Measurements from ENCODE around the gene SHISA9. TPM values are rescaled to one million over a fixed set of nuclear protein-coding genes. Genes with fewer than 3 reads are reported as not detected.
A peak's percentile ranks its signal among the peaks of the same experiment; 100 is the strongest.

Gene SHISA9
- total and polyA plus RNA-seq, 2 experiments from 2014 or later = 0.83 to 1.3 TPM

DNA sequence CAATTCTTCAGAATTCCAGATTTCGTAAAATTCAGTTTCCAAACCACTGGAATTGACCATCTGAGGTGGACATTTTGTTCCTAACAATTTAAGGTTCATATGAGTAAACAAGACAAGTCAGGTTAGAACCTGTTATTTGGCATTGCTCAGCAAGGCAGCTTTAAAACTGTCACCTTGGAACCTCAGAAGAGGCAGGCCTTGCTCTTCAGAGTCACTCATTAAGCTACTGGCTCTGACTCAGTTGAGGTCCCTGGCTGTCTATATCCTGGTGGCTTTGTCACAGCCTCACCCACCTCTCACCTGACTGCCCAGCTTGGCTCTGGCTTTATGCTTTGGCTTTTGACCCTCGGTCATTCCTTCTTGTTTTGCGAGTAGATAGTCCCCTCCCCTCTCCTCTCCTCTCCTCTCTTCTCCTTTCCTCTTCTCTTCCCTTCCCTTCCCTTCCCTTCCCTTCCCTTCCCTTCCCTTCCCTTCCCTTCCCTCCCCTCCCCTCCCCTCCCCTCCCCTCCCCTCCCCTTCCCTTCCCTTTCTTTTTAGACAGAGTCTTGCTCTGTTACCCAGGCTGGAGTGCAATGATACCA is 238.4 kb downstream of the SHISA9 start:
- peak; percentile 20 for DNase-seq (ENCODE audit: low spot score)
- H3K9me3 ChIP-seq (ENCODE audit: low read depth) = no peaks in the 10 kb centered on the region
- TF ChIP-seq EZH2 (IDR thresholded peaks at IDR 0.05; ENCODE audit: borderline replicate concordance) (no peak), EZH2phosphoT487 (IDR thresholded peaks at IDR 0.05; ENCODE audit: low read depth, severe bottlenecking, unreplicated experiment) (no peak)
- TF ChIP-seq, protein P1, sequence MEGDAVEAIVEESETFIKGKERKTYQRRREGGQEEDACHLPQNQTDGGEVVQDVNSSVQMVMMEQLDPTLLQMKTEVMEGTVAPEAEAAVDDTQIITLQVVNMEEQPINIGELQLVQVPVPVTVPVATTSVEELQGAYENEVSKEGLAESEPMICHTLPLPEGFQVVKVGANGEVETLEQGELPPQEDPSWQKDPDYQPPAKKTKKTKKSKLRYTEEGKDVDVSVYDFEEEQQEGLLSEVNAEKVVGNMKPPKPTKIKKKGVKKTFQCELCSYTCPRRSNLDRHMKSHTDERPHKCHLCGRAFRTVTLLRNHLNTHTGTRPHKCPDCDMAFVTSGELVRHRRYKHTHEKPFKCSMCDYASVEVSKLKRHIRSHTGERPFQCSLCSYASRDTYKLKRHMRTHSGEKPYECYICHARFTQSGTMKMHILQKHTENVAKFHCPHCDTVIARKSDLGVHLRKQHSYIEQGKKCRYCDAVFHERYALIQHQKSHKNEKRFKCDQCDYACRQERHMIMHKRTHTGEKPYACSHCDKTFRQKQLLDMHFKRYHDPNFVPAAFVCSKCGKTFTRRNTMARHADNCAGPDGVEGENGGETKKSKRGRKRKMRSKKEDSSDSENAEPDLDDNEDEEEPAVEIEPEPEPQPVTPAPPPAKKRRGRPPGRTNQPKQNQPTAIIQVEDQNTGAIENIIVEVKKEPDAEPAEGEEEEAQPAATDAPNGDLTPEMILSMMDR (IDR thresholded peaks at IDR 0.05; ENCODE audit: poor library complexity) = no peak
- no peak overlapping the region for H3K4me2 ChIP-seq
- H3K27ac ChIP-seq = no peak overlapping the region
- H4K20me1 ChIP-seq (ENCODE audit: insufficient read depth, poor library complexity, severe bottlenecking) = no peaks in the 10 kb centered on the region
- no peak overlapping the region for H2AFZ ChIP-seq
- H3K79me2 ChIP-seq = no peaks in the 10 kb centered on the region
- no peaks in the 10 kb centered on the region for H3K27me3 ChIP-seq
- WGBS (ENCODE audit: low lambda C conversion rate, missing lambda C conversion rate) = 86% methylated on average over 2 of the region's 3 CpGs
- H3K36me3 ChIP-seq (replicated peaks; ENCODE audit: insufficient read depth, low read depth) = no peaks in the 10 kb centered on the region
- H3K4me1 ChIP-seq (ENCODE audit: insufficient read depth) = no peaks in the 10 kb centered on the region
- H3K9me2 ChIP-seq (replicated peaks; ENCODE audit: insufficient read depth) = no peaks in the 10 kb centered on the region
- no peak overlapping the region for H3K4me3 ChIP-seq

DNA sequence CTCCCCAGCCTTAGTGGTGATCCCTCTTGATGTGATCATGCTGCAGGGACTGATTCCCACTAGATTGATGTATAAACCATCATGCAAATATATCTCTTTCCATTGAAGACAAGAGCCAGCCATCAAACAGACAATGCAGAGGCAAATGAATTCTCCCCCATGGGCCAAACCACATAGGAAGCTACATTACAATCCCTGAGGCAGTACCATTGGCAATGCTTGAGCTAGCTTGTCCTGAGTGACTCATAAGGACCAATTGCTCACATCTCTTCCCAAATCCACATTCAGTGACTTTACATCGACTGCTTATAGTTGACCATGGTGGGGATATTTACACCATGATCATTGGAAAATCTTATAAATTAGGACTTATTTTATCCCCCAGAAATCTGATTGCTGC is 242.2 kb downstream of the SHISA9 start:
- no peak for DNase-seq (ENCODE audit: low spot score)
- TF ChIP-seq, protein P1 (IDR thresholded peaks at IDR 0.05; ENCODE audit: poor library complexity) = no peak
- no peak for TF ChIP-seq EZH2phosphoT487 (IDR thresholded peaks at IDR 0.05; ENCODE audit: low read depth, severe bottlenecking, unreplicated experiment)
- no peak for TF ChIP-seq EZH2 (IDR thresholded peaks at IDR 0.05; ENCODE audit: borderline replicate concordance)
- 100% methylated on average over 1 of the region's 1 CpG for WGBS (ENCODE audit: low lambda C conversion rate, missing lambda C conversion rate)
- Histone ChIP-seq H3K9me3 (ENCODE audit: low read depth) (no peaks in the 10 kb centered on the region), H3K4me2 (no peak overlapping the region), H2AFZ (no peak overlapping the region), H3K27me3 (no peaks in the 10 kb centered on the region), H3K79me2 (no peaks in the 10 kb centered on the region), H3K27ac (no peak overlapping the region), H4K20me1 (ENCODE audit: insufficient read depth, poor library complexity, severe bottlenecking) (no peaks in the 10 kb centered on the region), H3K36me3 (replicated peaks; ENCODE audit: insufficient read depth, low read depth) (no peaks in the 10 kb centered on the region), H3K9me2 (replicated peaks; ENCODE audit: insufficient read depth) (no peaks in the 10 kb centered on the region), H3K4me1 (ENCODE audit: insufficient read depth) (no peaks in the 10 kb centered on the region), H3K4me3 (no peak overlapping the region)

DNA sequence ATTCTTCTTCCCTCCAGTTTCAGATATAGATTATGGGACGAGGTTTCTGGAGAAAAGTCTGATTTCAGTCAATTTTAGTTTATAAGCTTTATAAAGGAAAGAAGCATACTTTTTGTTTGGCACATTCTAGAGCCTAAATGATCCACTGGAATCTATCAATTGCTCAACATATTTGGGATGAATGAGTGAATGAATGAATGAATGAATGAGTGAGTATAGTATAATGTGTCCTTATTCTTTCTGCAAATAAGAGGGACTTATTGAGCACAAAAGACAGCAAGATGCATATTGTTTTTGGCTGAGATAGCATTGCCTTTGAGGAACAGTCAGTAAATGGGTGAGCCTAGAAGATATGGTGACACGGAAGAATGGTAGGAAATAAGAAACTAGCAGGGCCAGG is 245.4 kb downstream of the SHISA9 start:
- H3K27ac ChIP-seq = no peak overlapping the region
- no peaks in the 10 kb centered on the region for H3K9me3 ChIP-seq (ENCODE audit: low read depth)
- H3K4me3 ChIP-seq = no peak overlapping the region
- H3K27me3 ChIP-seq = no peaks in the 10 kb centered on the region
- no peaks in the 10 kb centered on the region for H3K36me3 ChIP-seq (replicated peaks; ENCODE audit: insufficient read depth, low read depth)
- no peak overlapping the region for H3K4me2 ChIP-seq
- H3K9me2 ChIP-seq (replicated peaks; ENCODE audit: insufficient read depth) = no peaks in the 10 kb centered on the region
- H3K79me2 ChIP-seq = no peaks in the 10 kb centered on the region
- H3K4me1 ChIP-seq (ENCODE audit: insufficient read depth) = no peaks in the 10 kb centered on the region
- 63% methylated on average over 2 of the region's 2 CpGs for WGBS (ENCODE audit: low lambda C conversion rate, missing lambda C conversion rate)
- no peak for DNase-seq (ENCODE audit: low spot score)
- H4K20me1 ChIP-seq (ENCODE audit: insufficient read depth, poor library complexity, severe bottlenecking) = no peaks in the 10 kb centered on the region
- H2AFZ ChIP-seq = no peak overlapping the region
- TF ChIP-seq, protein P1 (IDR thresholded peaks at IDR 0.05; ENCODE audit: poor library complexity) = no peak
- TF ChIP-seq EZH2phosphoT487 (IDR thresholded peaks at IDR 0.05; ENCODE audit: low read depth, severe bottlenecking, unreplicated experiment) (no peak), EZH2 (IDR thresholded peaks at IDR 0.05; ENCODE audit: borderline replicate concordance) (no peak)

Measured in hepatocyte (in vitro differentiated cells).